Esophagus squamous epithelium (tissue), 5 donors: ENCODE data around the gene VARS1. TPM values are rescaled to one million over a fixed set of nuclear protein-coding genes. Genes with fewer than 3 reads are reported as not detected.

Experiments
- DNase-seq: peaks from one replicate; lab custom pipeline; 2025; lab: John Stamatoyannopoulos, UW
- H3K27ac ChIP-seq, 4 donors: fragments of 200-600 bp; sonication (generic); one replicate each; pipeline ENCODE4 v1.5.1; 2016 to 2019; ENCODE audit warnings: mild to moderate bottlenecking in 1 of 4
- H3K27me3 ChIP-seq, 4 donors: fragments of 200-600 bp; sonication (generic); 1 replicate in 3 of 4; 2 replicates in 1 of 4; pipeline versions ENCODE4 v1.5.1 to v1.6.0; 2017 to 2021; ENCODE audit warnings: antibody characterized with exemption in 1 of 4
- H3K36me3 ChIP-seq, 3 donors: fragments of 200-600 bp; sonication (generic); one replicate each; pipeline ENCODE4 v1.5.1; 2016 to 2019
- H3K4me1 ChIP-seq, 3 donors: fragments of 200-600 bp; sonication (generic); one replicate each; pipeline ENCODE4 v1.5.1; 2017 to 2019
- H3K4me3 ChIP-seq, 4 donors: fragments of 200-600 bp; sonication (generic); 1 replicate in 3 of 4; 2 replicates in 1 of 4; pipeline ENCODE4 v1.5.1; 2016 to 2019; ENCODE audit warnings: mild to moderate bottlenecking in 2 of 4, moderate library complexity in 1 of 4
- H3K9me3 ChIP-seq, 3 donors: fragments of 200-600 bp; sonication (generic); one replicate each; pipeline ENCODE4 v1.5.1; 2016 to 2019
- POLR2A ChIP-seq, 4 donors: fragments of 450-650 bp; IDR thresholded peaks; one replicate each; pipeline ENCODE4 v1.6.1; 2017; ENCODE audit warnings: antibody characterized with exemption in 4 of 4, mild to moderate bottlenecking in 4 of 4, moderate library complexity in 3 of 4
- WGBS, 2 donors: methylation state at CpG; one replicate each; pipeline ENCODE4 v1.1.5; 2018; 5-methylcytosine and 5-hydroxymethylcytosine counted together
- intact Hi-C: fragments of 100-400 bp; cut with DNase I; formaldehyde crosslinking; loops from one replicate; pipeline ENCODE4 v1.15.0; 2022
- total RNA-seq, 4 donors: library from RNA; depleted of rRNA; stranded (reverse); fragments of >200 nt; gene quantifications; one replicate each; pipeline ENCODE4 v1.1.0, GENCODE V29; 2016
- TF ChIP-seq, protein P1 (sequence below), 6 experiments: fragments of 450-650 bp in 4 of 6; fragments of 200-600 bp in 2 of 6; sonication (generic) in 2 of 6; IDR thresholded peaks; one replicate each; pipeline ENCODE4 v1.5.1; 2016 to 2019; ENCODE audit warnings: antibody characterized with exemption in 6 of 6, mild to moderate bottlenecking in 4 of 6, moderate library complexity in 4 of 6
- donor health status: DM: yes; HTN: yes; CAD: no.

The VARS1 gene
- total RNA-seq, 4 donors from 2014 or later: 35.0 to 72.3 (median 45.5) TPM

DNA sequence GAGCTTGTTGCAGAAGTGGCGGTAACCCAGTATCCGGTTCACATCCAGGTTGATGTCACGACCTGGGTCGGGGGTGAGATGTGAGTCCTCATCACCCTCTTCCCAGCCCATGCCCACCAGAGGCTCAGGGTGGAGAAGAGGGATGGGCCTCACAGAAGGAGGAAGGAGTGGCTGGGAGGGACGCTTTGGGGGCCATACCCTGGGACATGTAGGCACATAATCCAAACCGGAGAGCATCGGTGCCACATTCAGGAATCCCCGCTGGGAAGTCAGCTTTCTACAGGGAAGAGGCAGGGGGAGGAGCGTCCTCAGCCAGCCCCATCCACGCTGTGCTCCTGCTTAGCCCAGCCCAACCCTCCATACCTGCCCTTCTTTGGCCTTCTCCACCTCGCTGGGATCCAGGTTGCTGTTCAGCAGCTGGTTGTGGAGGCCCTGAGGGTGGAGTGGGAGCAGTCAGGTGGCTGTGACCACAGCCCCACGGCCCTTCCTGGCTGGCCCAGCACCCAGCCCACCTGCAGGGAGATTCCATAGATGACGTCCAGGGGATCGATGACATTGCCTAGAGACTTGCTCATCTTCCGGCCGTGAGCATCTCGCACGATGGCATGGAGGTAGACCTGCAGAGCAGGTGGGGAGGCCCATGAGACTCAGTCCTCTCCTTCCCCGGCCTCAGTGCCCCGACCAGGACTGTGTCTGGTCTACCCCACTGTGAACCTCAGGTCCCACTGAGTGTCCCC lies 14.9 kb downstream of the VARS1 start:
- peaks cover 31 to 80% (median 43%) of the 10 kb centered on the region in 3 donors for H3K36me3 ChIP-seq
- no peaks in the 10 kb centered on the region for H3K27me3 ChIP-seq

DNA sequence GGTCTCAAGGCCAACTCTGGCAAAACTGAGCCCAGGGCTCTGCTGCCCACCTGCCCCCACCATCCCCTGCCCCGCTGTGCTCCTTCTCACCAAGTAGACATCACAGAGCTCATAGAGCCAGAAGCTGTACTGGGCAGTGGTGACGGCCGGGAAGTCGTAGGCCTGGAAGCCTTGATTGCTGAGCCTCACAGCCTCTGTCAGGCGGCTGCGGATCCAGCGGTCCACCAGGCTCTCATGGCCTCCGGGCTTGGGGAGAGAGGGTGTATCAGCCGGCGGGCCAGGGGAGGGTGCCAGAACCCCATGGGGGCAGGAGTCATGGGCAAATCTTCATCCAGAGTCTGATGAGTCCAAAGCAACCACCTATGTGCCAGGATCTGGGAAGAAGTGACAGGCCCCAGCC lies 15.6 kb downstream of the VARS1 start:
- Histone ChIP-seq H3K27me3 (no peaks in the 10 kb centered on the region), H3K4me1 (peaks cover 13 to 29% (median 14%) of the 10 kb centered on the region in 3 donors), H3K27ac (no peak overlapping the region), H3K36me3 (peaks cover 24 to 72% (median 35%) of the 10 kb centered on the region in 3 donors), H3K4me3 (no peak overlapping the region), H3K9me3 (no peaks in the 10 kb centered on the region)
- intact Hi-C loops: no loop called here
- no peak for DNase-seq
- no peak for TF ChIP-seq POLR2A (IDR thresholded peaks at IDR 0.05)
- TF ChIP-seq, protein P1, sequence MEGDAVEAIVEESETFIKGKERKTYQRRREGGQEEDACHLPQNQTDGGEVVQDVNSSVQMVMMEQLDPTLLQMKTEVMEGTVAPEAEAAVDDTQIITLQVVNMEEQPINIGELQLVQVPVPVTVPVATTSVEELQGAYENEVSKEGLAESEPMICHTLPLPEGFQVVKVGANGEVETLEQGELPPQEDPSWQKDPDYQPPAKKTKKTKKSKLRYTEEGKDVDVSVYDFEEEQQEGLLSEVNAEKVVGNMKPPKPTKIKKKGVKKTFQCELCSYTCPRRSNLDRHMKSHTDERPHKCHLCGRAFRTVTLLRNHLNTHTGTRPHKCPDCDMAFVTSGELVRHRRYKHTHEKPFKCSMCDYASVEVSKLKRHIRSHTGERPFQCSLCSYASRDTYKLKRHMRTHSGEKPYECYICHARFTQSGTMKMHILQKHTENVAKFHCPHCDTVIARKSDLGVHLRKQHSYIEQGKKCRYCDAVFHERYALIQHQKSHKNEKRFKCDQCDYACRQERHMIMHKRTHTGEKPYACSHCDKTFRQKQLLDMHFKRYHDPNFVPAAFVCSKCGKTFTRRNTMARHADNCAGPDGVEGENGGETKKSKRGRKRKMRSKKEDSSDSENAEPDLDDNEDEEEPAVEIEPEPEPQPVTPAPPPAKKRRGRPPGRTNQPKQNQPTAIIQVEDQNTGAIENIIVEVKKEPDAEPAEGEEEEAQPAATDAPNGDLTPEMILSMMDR (IDR thresholded peaks at IDR 0.05): no peak
- 83% methylated on average over 5 of the region's 10 CpGs; no CpG with 5 or more reads in 1 of the 2 donors for WGBS, 2 donors

More for the DNA sequence above, 14.9 kb downstream of the VARS1 start:
- Histone ChIP-seq H3K4me1 (peaks cover 13 to 21% (median 14%) of the 10 kb centered on the region in 3 donors), H3K27ac (no peak overlapping the region), H3K4me3 (no peak overlapping the region), H3K9me3 (no peaks in the 10 kb centered on the region)
- TF ChIP-seq, protein P1 (IDR thresholded peaks at IDR 0.05): no peak
- no peak for TF ChIP-seq POLR2A (IDR thresholded peaks at IDR 0.05)
- intact Hi-C loops: no loop called here
- DNase-seq: no peak
- WGBS, 2 donors: 84 to 97% methylated on average over 7 to 16 of the region's 20 CpGs

DNA sequence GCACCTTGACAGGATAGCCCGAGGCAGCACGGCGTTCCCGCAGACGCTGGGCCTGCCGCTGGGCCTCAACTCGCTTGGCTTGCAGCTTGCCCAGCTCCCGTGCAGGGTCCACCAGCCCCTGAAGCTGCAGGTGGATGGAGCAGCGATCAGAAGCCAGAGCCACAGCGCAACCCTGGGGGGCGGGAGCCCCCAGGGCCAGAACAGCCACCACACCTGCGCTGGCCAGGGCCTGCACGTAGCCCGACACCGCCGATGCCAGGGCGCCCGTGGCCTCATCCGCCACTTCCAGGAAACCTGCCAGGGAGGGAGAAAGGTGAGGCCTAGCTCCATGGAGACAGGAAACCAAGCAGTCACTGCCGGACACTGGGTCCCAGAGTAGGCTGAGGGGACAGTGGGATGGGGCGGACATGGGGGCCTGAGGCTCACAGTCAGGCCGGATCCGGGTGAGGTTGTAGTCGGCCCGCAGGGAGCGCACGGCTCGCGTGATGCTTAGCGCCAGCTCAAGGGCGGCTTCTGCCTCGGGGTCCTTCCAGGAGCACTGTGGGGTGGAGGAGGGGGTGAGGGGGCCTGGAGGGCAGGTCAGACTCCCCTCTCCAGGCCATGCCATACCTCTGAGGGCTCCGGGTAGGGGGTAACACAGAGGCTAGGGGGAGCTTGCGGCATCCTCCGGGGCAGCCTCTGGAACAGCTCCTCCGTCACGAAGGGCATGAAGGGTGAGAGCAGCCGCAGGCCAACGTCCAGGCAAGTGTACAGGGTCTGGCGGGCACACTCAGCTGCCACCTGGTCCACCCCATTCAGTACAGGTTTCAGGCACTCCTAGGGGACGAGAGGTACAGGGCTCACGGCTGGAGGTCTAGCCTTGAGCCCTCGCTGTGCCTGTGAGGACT lies 16.3 kb downstream of the VARS1 start:
- H3K36me3 ChIP-seq: peaks cover 17 to 66% (median 29%) of the 10 kb centered on the region in 3 donors
- intact Hi-C loops: no loop called here
- WGBS, 2 donors: 80 to 100% methylated on average over 1 of the region's 43 CpGs
- no peak for DNase-seq
- H3K4me1 ChIP-seq: peaks cover 13 to 32% (median 14%) of the 10 kb centered on the region in 3 donors
- H3K4me3 ChIP-seq: no peak overlapping the region
- H3K27ac ChIP-seq: no peak overlapping the region
- TF ChIP-seq, protein P1 (IDR thresholded peaks at IDR 0.05): no peak
- no peak for TF ChIP-seq POLR2A (IDR thresholded peaks at IDR 0.05)
- H3K27me3 ChIP-seq: no peaks in the 10 kb centered on the region
- no peaks in the 10 kb centered on the region for H3K9me3 ChIP-seq

DNA sequence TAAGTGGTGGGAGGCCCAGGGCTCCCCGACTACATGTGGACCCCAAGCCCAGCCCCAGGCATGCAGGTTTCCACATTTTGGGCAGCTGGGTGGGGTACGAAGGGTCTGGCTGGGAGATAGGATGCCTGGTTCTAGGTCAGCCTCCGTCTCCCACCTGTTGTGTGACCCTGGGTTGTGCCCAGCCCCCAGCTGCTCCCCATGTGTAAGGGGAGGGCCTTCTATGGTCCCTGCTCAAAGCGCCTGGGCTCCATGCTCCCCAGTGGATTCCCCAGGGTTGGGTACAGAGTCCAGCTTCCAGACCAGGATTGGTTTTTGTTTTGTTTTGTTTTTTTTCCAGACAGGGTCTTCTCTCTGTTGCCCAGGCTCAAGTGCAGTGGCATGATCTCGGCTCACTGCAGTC lies 17.4 kb downstream of the VARS1 start:
- no peak for TF ChIP-seq POLR2A (IDR thresholded peaks at IDR 0.05)
- TF ChIP-seq, protein P1 (IDR thresholded peaks at IDR 0.05): no peak
- Histone ChIP-seq H3K4me1 (peaks cover 13 to 32% (median 14%) of the 10 kb centered on the region in 3 donors), H3K27me3 (no peaks in the 10 kb centered on the region), H3K9me3 (no peaks in the 10 kb centered on the region), H3K27ac (peak overlapping the region in 1 of 4 donors; percentile 65), H3K36me3 (peaks cover 13 to 55% (median 26%) of the 10 kb centered on the region in 3 donors), H3K4me3 (no peak overlapping the region)
- intact Hi-C loops: no loop called here
- DNase-seq: no peak
- WGBS, 2 donors: 86 to 96% methylated on average over 2 to 3 of the region's 5 CpGs
